ENCODE results near the gene LONRF2.
"Not testable (repeated sequence)": the region's sequence is repeated elsewhere in the genome, so short reads cannot be mapped to it uniquely, and the experiment has no call there.

LONRF2 gene

GRCh38 chr2:100321866-100322820 lies at the start of gene LONRF2:
LONRF2 (minus strand) TSS chr2:100322501; CDS start chr2:100322093, 408 bp downstream.
- in situ Hi-C loops (cut with MboI; ENCODE audit: low sequenced_read_pairs) = no loop called here

- in situ Hi-C loops (cut with MboI; ENCODE audit: low sequenced_read_pairs) = no loop called here
Observed at GRCh38 chr2:100367163-100367562, 44.9 kb upstream of the LONRF2 start.

GRCh38 chr2:100365434-100365833 lies 43.1 kb upstream of the LONRF2 start:
- in situ Hi-C loops (cut with MboI; ENCODE audit: low sequenced_read_pairs) = no loop called here

- in situ Hi-C loops (cut with MboI; ENCODE audit: low sequenced_read_pairs) = not testable (repeated sequence)
Observed at GRCh38 chr2:100362269-100362668, 40.0 kb upstream of the LONRF2 start.

GRCh38 chr2:100359576-100359975 lies 37.3 kb upstream of the LONRF2 start:
- in situ Hi-C loops (cut with MboI; ENCODE audit: low sequenced_read_pairs) = no loop called here

GRCh38 chr2:100358554-100358953 lies 36.3 kb upstream of the LONRF2 start:
- in situ Hi-C loops (cut with MboI; ENCODE audit: low sequenced_read_pairs) = no loop called here

- in situ Hi-C loops (cut with MboI; ENCODE audit: low sequenced_read_pairs) = no loop called here
Observed at GRCh38 chr2:100352521-100352920, 30.2 kb upstream of the LONRF2 start.

GRCh38 chr2:100350661-100351185 lies 28.4 kb upstream of the LONRF2 start:
- in situ Hi-C loops (cut with MboI; ENCODE audit: low sequenced_read_pairs) = no loop called here

- in situ Hi-C loops (cut with MboI; ENCODE audit: low sequenced_read_pairs) = not testable (repeated sequence)
Observed at GRCh38 chr2:100345144-100345543, 22.8 kb upstream of the LONRF2 start.

- in situ Hi-C loops (cut with MboI; ENCODE audit: low sequenced_read_pairs) = no loop called here
Observed at GRCh38 chr2:100344433-100344832, 22.1 kb upstream of the LONRF2 start.

GRCh38 chr2:100342466-100342865 lies 20.2 kb upstream of the LONRF2 start:
- in situ Hi-C loops (cut with MboI; ENCODE audit: low sequenced_read_pairs) = not testable (repeated sequence)

- in situ Hi-C loops (cut with MboI; ENCODE audit: low sequenced_read_pairs) = no loop called here
Observed at GRCh38 chr2:100339823-100340222, 17.5 kb upstream of the LONRF2 start.

- in situ Hi-C loops (cut with MboI; ENCODE audit: low sequenced_read_pairs) = no loop called here
Observed at GRCh38 chr2:100334929-100335328, 12.6 kb upstream of the LONRF2 start.

- in situ Hi-C loops (cut with MboI; ENCODE audit: low sequenced_read_pairs) = no loop called here
Observed at GRCh38 chr2:100327742-100328141, 5.4 kb upstream of the LONRF2 start.

GRCh38 chr2:100321179-100321865 lies 979 bp downstream of the LONRF2 start:
- in situ Hi-C loops (cut with MboI; ENCODE audit: low sequenced_read_pairs) = no loop called here

GRCh38 chr2:100320547-100321178 lies 1.6 kb downstream of the LONRF2 start:
- in situ Hi-C loops (cut with MboI; ENCODE audit: low sequenced_read_pairs) = no loop called here

GRCh38 chr2:100317634-100318033 lies 4.7 kb downstream of the LONRF2 start:
- in situ Hi-C loops (cut with MboI; ENCODE audit: low sequenced_read_pairs) = no loop called here

GRCh38 chr2:100309973-100310719 lies 12.2 kb downstream of the LONRF2 start:
- in situ Hi-C loops (cut with MboI; ENCODE audit: low sequenced_read_pairs) = no loop called here

GRCh38 chr2:100309311-100309710 lies 13.0 kb downstream of the LONRF2 start:
- in situ Hi-C loops (cut with MboI; ENCODE audit: low sequenced_read_pairs) = no loop called here

GRCh38 chr2:100303744-100304143 lies 18.6 kb downstream of the LONRF2 start:
- in situ Hi-C loops (cut with MboI; ENCODE audit: low sequenced_read_pairs) = no loop called here

GRCh38 chr2:100302585-100302892 lies 19.8 kb downstream of the LONRF2 start:
- in situ Hi-C loops (cut with MboI; ENCODE audit: low sequenced_read_pairs) = no loop called here
